ENCODE results near the gene TRAPPC4.
"Not testable (repeated sequence)": the region's sequence is repeated elsewhere in the genome, so short reads cannot be mapped to it uniquely, and the experiment has no call there.

TRAPPC4 gene

DNA sequence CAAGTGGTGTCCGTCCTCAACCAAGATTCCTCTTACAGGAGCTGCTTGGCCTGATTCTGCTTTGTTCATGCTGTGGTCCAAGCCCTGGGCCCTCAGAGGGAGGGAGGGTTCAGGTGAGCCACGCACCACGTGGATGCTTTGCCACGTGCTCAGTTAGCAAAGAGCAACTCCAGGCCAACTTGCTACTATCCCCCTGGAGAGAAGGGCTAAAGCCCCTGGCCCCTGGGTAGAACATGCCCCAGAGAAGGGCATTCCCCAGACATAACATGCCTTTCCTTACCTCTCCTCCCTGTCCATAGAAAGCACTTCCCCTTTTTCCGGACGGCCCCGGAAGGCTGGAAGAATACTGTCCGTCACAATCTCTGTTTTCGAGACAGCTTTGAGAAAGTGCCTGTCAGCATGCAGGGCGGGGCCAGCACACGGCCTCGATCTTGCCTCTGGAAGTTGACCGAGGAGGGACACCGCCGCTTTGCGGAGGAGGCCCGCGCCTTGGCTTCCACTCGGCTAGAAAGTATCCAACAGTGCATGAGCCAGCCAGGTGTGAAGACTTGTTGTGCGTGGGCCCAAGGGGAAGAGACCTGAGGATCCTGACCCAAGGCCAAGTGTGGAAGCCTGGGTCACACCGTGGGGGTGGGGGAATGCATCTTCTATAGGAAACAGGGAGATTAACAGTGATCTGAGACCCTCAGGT lies 38.2 kb upstream of the TRAPPC4 start:
- no peak for TF ChIP-seq MYC (IDR thresholded peaks at IDR 0.05; ENCODE audit: low read depth, low read length)
- TF ChIP-seq, protein P1, sequence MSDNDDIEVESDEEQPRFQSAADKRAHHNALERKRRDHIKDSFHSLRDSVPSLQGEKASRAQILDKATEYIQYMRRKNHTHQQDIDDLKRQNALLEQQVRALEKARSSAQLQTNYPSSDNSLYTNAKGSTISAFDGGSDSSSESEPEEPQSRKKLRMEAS (IDR thresholded peaks at IDR 0.05; ENCODE audit: low read depth, low read length): no peak
- TF ChIP-seq, protein P2, sequence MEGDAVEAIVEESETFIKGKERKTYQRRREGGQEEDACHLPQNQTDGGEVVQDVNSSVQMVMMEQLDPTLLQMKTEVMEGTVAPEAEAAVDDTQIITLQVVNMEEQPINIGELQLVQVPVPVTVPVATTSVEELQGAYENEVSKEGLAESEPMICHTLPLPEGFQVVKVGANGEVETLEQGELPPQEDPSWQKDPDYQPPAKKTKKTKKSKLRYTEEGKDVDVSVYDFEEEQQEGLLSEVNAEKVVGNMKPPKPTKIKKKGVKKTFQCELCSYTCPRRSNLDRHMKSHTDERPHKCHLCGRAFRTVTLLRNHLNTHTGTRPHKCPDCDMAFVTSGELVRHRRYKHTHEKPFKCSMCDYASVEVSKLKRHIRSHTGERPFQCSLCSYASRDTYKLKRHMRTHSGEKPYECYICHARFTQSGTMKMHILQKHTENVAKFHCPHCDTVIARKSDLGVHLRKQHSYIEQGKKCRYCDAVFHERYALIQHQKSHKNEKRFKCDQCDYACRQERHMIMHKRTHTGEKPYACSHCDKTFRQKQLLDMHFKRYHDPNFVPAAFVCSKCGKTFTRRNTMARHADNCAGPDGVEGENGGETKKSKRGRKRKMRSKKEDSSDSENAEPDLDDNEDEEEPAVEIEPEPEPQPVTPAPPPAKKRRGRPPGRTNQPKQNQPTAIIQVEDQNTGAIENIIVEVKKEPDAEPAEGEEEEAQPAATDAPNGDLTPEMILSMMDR (IDR thresholded peaks at IDR 0.05; ENCODE audit: low read depth, low read length): no peak
- no peak for TF ChIP-seq POLR2A (IDR thresholded peaks at IDR 0.05; ENCODE audit: extremely low read depth, insufficient read length)
- no peak overlapping the region for H3K4me3 ChIP-seq (ENCODE audit: low read depth, low read length)
- DNase-seq (ENCODE audit: low read depth): no peak

DNA sequence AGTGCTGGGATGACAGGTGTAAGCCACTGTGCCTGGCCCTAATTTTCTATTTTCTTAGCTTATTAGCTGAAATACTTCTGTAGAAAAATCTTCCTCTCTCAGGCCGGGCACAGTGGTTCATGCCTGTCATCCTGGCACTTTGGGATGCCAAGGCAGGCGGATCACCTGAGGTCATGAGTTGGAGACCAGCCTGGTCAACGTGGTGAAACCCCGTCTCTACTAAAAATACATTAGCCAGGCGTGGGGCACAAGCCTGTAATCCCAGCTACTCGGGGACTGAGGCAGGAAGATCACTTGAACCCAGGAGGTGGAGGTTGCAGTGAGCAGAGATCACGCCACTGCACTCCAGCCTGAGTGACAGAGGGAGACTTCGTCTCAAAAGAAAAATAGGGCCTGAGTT lies 34.2 kb upstream of the TRAPPC4 start:
- not testable (repeated sequence) for H3K4me3 ChIP-seq (ENCODE audit: low read depth, low read length); DNase-seq (ENCODE audit: low read depth)

DNA sequence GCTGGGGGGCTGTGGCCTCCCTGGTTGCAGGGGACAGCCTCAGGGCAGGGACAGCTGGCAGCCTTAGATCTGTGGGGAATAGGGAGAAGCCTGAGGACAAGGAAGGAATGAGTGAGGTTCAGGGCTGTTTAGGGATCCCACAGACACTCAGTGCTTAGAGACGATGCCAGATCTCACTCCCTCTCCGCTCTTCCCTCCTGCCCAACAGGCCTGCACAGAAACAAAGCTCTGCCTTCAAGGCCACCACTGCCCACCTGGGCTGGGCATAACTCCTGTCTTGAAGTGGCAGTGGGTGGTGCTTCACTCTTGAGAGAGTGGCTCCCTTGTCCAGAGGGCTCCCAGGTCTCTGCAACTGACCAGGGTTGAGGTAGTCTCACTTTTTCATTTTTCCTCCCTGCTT lies 33.7 kb upstream of the TRAPPC4 start:
- no peak for DNase-seq (ENCODE audit: low read depth)
- TF ChIP-seq, protein P1 (IDR thresholded peaks at IDR 0.05; ENCODE audit: low read depth, low read length): no peak
- TF ChIP-seq, protein P2 (IDR thresholded peaks at IDR 0.05; ENCODE audit: low read depth, low read length): no peak
- TF ChIP-seq POLR2A (IDR thresholded peaks at IDR 0.05; ENCODE audit: extremely low read depth, insufficient read length) (no peak), MYC (IDR thresholded peaks at IDR 0.05; ENCODE audit: low read depth, low read length) (no peak)
- H3K4me3 ChIP-seq (ENCODE audit: low read depth, low read length): no peak overlapping the region

DNA sequence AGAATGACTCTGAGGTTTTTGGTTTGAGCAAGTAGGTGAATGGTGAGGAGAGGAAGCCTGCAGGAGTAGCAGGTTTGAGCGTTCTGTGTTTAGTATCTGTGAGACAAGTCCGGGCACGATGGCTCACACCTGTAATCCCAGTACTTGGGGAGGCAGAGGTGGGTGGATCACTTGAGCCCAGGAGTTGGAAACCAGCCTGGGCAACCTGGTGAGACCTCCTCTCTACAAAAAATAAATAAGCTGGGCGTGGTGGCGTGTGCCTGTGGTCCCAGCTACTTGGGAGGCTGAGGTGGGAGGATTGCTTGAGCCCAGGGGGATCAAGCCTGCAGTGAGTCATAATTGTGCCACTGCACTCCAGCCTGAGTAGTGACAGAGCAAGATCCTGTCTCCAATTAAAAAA lies 30.3 kb upstream of the TRAPPC4 start:
- no peak overlapping the region for H3K4me3 ChIP-seq (ENCODE audit: low read depth, low read length)
- peak; percentile 33 for DNase-seq (ENCODE audit: low read depth)
- TF ChIP-seq POLR2A (IDR thresholded peaks at IDR 0.05; ENCODE audit: extremely low read depth, insufficient read length) (no peak), MYC (IDR thresholded peaks at IDR 0.05; ENCODE audit: low read depth, low read length) (no peak)
- TF ChIP-seq, protein P2 (IDR thresholded peaks at IDR 0.05; ENCODE audit: low read depth, low read length): no peak
- TF ChIP-seq, protein P1 (IDR thresholded peaks at IDR 0.05; ENCODE audit: low read depth, low read length): no peak

DNA sequence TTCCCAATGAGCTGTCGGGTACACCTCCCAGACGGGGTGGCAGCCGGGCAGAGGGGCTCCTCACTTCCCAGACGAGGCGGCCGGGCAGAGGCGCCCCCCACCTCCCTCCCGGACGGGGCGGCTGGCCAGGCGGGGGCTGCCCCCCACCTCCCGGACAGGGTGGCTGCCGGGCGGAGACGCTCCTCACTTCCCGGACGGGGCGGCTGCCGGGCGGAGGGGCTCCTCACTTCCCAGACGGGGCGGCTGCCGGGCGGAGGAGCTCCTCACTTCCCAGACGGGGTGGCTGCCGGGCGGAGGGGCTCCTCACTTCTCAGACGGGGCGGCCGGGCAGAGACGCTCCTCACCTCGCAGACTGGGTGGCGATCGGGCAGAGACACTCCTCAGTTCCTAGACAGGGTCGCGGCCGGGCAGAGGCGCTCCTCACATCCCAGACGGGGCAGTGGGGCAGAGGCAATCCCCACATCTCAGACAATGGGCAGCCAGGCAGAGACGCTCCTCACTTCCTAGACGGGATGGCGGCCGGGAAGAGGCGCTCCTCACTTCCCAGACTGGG lies 27.0 kb upstream of the TRAPPC4 start:
- not testable (repeated sequence) for H3K4me3 ChIP-seq (ENCODE audit: low read depth, low read length); DNase-seq (ENCODE audit: low read depth)

DNA sequence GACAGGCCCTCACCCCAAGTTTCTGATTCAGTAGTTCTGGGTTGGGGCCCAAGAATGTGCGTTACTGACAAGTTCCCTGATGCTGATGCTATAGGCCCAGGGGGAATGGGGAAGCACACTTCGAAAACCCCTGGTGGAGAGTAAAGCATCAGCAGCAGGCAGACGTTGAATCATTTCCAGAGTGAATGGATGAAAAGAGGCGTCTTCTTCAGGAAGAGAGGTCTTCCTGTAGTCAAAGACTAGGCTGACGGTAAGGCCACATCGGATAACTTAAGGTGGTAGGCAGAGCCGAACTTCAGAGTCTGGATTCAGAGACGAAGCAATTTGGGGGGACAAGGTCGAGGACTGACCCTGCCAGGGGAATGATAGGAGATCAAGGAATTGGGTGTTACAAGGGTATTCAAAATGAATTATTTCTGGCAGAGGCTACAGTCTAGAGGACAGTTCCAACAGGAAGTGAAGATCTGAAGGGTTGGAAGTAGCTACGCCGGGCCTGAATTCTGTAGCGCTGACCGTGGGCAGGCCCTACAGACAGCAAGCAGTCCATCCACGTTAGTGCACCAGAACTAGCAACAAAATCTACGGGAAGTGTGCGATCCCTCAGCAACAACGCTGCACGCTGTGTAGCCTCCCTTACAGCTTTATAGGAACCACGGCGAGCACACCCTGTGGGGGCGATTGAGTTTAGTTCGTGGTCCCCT lies 21.5 kb upstream of the TRAPPC4 start:
- TF ChIP-seq MYC (IDR thresholded peaks at IDR 0.05; ENCODE audit: low read depth, low read length): peak; percentile 40; the same call in 1 of the 2 replicates
- TF ChIP-seq, protein P2 (IDR thresholded peaks at IDR 0.05; ENCODE audit: low read depth, low read length): peak; percentile 43
- TF ChIP-seq, protein P1 (IDR thresholded peaks at IDR 0.05; ENCODE audit: low read depth, low read length): no peak
- H3K4me3 ChIP-seq (ENCODE audit: low read depth, low read length): peak overlapping the region; percentile 100
- DNase-seq (ENCODE audit: low read depth): peak; percentile 76
